Gastroesophageal sphincter (tissue), 4 donors: ENCODE results near the gene TMEM61. TPM values are rescaled to one million over a fixed set of nuclear protein-coding genes. Genes with fewer than 3 reads are reported as not detected.

Experiments used
- ATAC-seq: fragments of 150-250 bp; one replicate; pipeline ENCODE4 v1.9.1; 2016; ENCODE audit warnings: mild to moderate bottlenecking, moderate library complexity
- H3K27ac ChIP-seq, 4 donors: fragments of 200-600 bp; sonication (generic) in 3 of 4; 1 replicate in 3 of 4; 2 replicates in 1 of 4; pipeline ENCODE4 v1.5.1; 2016 to 2019
- H3K27me3 ChIP-seq: fragments of 200-600 bp; sonication (generic); one replicate; pipeline ENCODE4 v1.5.1; 2019
- H3K36me3 ChIP-seq, 2 donors: fragments of 200-600 bp; sonication (generic); one replicate each; pipeline ENCODE4 v1.5.1; 2019; ENCODE audit warnings: control low read depth in 1 of 2
- H3K4me1 ChIP-seq, 3 donors: fragments of 200-600 bp; sonication (generic); 1 replicate in 2 of 3; 2 replicates in 1 of 3; pipeline ENCODE4 v1.5.1; 2016 to 2019; ENCODE audit warnings: control low read depth in 2 of 3
- H3K4me3 ChIP-seq, 2 donors: fragments of 200-600 bp; sonication (generic); one replicate each; pipeline ENCODE4 v1.5.1; 2019; ENCODE audit warnings: mild to moderate bottlenecking in 1 of 2, moderate library complexity in 1 of 2
- H3K9me3 ChIP-seq, 3 donors: fragments of 200-600 bp; sonication (generic); one replicate each; pipeline ENCODE4 v1.5.1; 2017 to 2019; ENCODE audit warnings: control low read depth in 2 of 3
- EP300 ChIP-seq: sonication (generic); formaldehyde crosslinking; IDR thresholded peaks from one replicate; pipeline ENCODE4 v1.6.1; 2017; ENCODE audit warnings: antibody characterized with exemption, mild to moderate bottlenecking
- POLR2A ChIP-seq, 2 donors: fragments of 450-650 bp; IDR thresholded peaks; one replicate each; pipeline ENCODE4 v1.6.1; 2017; ENCODE audit warnings: antibody characterized with exemption in 2 of 2, mild to moderate bottlenecking in 2 of 2, moderate library complexity in 1 of 2
- POLR2AphosphoS5 ChIP-seq: sonication (generic); formaldehyde crosslinking; IDR thresholded peaks from one replicate; pipeline ENCODE4 v1.6.1; 2017; ENCODE audit warnings: antibody characterized with exemption
- WGBS, 2 donors: methylation state at CpG; one replicate each; pipeline ENCODE4 v1.1.5; 2018; ENCODE audit warnings: low coverage in 1 of 2; 5-methylcytosine and 5-hydroxymethylcytosine counted together
- total RNA-seq, 4 donors: library from RNA; depleted of rRNA; stranded (reverse); fragments of >200 nt; gene quantifications; one replicate each; pipeline ENCODE4 v1.1.0, GENCODE V29; 2016
- TF ChIP-seq, protein P1 (sequence below), 4 experiments: fragments of 200-600 bp in 2 of 4; fragments of 450-650 bp in 2 of 4; sonication (generic) in 1 of 4; IDR thresholded peaks; one replicate each; pipeline ENCODE4 v1.5.1; 2017 to 2019; ENCODE audit warnings: antibody characterized with exemption in 4 of 4, mild to moderate bottlenecking in 2 of 4, moderate library complexity in 2 of 4

The TMEM61 gene
- total RNA-seq, 4 donors from 2014 or later: 1.5 to 2.5 (median 1.5) TPM; not detected in 1

DNA sequence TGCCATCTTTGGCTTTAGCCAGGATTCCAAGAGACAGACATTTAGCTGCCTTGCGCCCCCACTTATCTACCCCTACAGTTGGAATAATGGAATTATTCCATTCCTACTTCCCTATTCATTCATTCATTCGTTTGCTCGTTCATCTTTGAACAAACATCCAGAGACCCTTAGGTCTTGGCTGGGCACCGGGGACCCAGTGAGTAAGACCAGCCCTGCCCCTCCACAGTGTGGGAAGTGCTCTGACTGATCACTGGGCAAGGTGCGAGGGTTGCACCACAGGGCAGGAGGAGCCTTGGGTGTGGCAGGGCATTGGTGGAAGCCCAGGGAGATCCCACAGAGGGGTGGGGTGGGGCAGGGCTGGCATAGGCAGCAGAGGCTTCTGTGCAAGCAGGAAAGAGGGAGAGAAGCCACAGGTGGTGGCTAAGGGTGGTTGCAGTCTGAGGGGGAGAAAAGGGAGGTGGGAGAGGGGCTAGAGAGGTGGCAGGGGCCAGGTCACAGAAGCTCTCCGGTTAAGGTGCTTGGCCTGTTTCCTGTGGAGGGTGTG lies 35.0 kb upstream of the TMEM61 start:
- Histone ChIP-seq H3K9me3 (no peaks in the 10 kb centered on the region), H3K27me3 (peaks cover 5% of the 10 kb centered on the region), H3K27ac (no peak overlapping the region), H3K4me3 (no peak overlapping the region), H3K4me1 (peaks cover 0 to 12% (median 3%) of the 10 kb centered on the region in 3 donors), H3K36me3 (no peaks in the 10 kb centered on the region)
- no peak for TF ChIP-seq EP300
- TF ChIP-seq POLR2AphosphoS5: no peak
- ATAC-seq: no peak
- 58 to 77% methylated on average over 2 to 4 of the region's 6 CpGs for WGBS, 2 donors

- WGBS, 2 donors: 81 to 88% methylated on average over 2 of the region's 5 CpGs
- no peaks in the 10 kb centered on the region for H3K9me3 ChIP-seq
- H3K4me1 ChIP-seq: peaks cover 0 to 21% (median 9%) of the 10 kb centered on the region in 3 donors
- peaks cover 5% of the 10 kb centered on the region for H3K27me3 ChIP-seq
- H3K27ac ChIP-seq: no peak overlapping the region
- ATAC-seq: no peak
- no peaks in the 10 kb centered on the region for H3K36me3 ChIP-seq
- no peak overlapping the region for H3K4me3 ChIP-seq
- no peak for TF ChIP-seq POLR2A (IDR thresholded peaks at IDR 0.05)
- TF ChIP-seq, protein P1, sequence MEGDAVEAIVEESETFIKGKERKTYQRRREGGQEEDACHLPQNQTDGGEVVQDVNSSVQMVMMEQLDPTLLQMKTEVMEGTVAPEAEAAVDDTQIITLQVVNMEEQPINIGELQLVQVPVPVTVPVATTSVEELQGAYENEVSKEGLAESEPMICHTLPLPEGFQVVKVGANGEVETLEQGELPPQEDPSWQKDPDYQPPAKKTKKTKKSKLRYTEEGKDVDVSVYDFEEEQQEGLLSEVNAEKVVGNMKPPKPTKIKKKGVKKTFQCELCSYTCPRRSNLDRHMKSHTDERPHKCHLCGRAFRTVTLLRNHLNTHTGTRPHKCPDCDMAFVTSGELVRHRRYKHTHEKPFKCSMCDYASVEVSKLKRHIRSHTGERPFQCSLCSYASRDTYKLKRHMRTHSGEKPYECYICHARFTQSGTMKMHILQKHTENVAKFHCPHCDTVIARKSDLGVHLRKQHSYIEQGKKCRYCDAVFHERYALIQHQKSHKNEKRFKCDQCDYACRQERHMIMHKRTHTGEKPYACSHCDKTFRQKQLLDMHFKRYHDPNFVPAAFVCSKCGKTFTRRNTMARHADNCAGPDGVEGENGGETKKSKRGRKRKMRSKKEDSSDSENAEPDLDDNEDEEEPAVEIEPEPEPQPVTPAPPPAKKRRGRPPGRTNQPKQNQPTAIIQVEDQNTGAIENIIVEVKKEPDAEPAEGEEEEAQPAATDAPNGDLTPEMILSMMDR (IDR thresholded peaks at IDR 0.05): no peak
- no peak for TF ChIP-seq EP300
- no peak for TF ChIP-seq POLR2AphosphoS5
Measured at GRCh38 chr1:54947540-54947939, 32.9 kb upstream of the TMEM61 start.

DNA sequence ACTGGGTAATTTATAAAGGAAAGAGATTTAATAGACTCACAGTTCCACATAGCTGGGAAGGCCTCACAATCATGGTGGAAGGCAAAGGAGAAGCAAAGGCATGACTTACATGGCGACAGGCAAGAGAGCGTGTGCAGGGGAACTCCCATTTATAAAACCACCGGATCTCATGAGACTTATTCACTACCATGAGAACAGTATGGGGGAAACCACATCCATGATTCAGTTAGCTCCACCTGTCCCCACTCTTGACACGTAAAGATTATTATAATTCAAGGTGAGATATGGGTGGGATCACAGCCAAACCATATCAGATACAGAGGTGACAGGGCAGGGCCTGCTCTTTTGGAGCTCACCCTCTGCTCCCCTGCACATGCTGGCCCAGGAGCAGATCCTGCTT lies 31.4 kb upstream of the TMEM61 start:
- H3K36me3 ChIP-seq: no peaks in the 10 kb centered on the region
- no peaks in the 10 kb centered on the region for H3K9me3 ChIP-seq
- H3K27ac ChIP-seq: no peak overlapping the region
- no peak for TF ChIP-seq POLR2A (IDR thresholded peaks at IDR 0.05)
- no peak for TF ChIP-seq EP300
- TF ChIP-seq, protein P1 (IDR thresholded peaks at IDR 0.05): no peak
- TF ChIP-seq POLR2AphosphoS5: no peak
- H3K4me1 ChIP-seq: peaks cover 0 to 21% (median 9%) of the 10 kb centered on the region in 3 donors
- no peak for ATAC-seq
- no peak overlapping the region for H3K4me3 ChIP-seq
- 83 to 92% methylated on average over 4 of the region's 4 CpGs for WGBS, 2 donors
- H3K27me3 ChIP-seq: peaks cover 3% of the 10 kb centered on the region

GRCh38 chr1:54950006-54950368 lies 30.4 kb upstream of the TMEM61 start:
- no peaks in the 10 kb centered on the region for H3K36me3 ChIP-seq
- WGBS, 2 donors: 64% methylated on average over 4 of the region's 6 CpGs; no CpG with 5 or more reads in 1 of the 2 donors
- no peak overlapping the region for H3K4me3 ChIP-seq
- H3K4me1 ChIP-seq: peaks cover 0 to 19% (median 9%) of the 10 kb centered on the region in 3 donors
- H3K9me3 ChIP-seq: no peaks in the 10 kb centered on the region
- ATAC-seq: peak; percentile 14
- TF ChIP-seq EP300 (no peak), POLR2AphosphoS5 (no peak), POLR2A (IDR thresholded peaks at IDR 0.05) (no peak)
- TF ChIP-seq, protein P1 (IDR thresholded peaks at IDR 0.05): no peak
- peak overlapping the region in 3 of 4 donors; percentile 25 to 62 (median 49) for H3K27ac ChIP-seq
- H3K27me3 ChIP-seq: no peaks in the 10 kb centered on the region

DNA sequence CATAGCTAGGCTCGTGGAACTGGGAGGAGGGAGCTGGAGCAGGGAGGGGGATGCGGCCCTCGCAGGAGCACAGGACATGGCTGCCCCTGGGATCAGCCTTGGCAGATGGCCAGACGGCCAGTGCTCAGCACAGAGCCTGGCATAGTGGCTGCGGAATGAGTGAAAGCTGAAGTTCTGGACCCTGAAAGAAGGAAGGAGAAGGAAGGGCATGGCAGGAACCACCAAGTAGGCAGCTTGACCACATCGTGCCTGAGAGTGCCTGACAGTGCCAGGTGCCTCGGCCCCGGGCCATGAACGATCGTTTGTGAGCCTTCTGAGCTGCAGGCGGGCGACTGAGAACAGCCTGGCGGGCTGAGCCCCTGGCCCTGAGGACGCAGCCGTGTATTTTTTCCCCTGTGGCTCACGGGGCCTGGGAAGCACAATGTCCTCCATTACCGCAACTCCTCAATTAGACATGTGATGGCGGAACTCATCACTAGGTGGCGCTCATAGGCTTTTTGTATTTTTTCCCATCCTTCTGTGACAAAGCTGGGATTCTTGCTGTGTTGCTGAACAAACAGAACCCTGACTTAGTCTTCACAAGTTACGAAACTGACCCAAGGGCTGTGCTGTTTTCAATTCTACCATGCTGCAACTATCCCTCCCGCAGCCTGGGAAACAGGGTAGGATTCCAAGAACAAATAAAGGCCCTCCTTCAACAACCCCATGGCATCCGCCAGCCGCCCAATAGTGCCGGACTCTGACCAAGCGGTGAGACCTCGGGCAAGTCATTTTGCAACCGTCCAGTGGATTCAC lies 29.9 kb upstream of the TMEM61 start:
- H3K36me3 ChIP-seq: no peaks in the 10 kb centered on the region
- TF ChIP-seq POLR2AphosphoS5 (peak; percentile 20), EP300 (no peak), POLR2A (IDR thresholded peaks at IDR 0.05) (no peak)
- TF ChIP-seq, protein P1 (IDR thresholded peaks at IDR 0.05): peak; percentile 70 to 88 (median 85)
- peaks cover 0 to 15% (median 9%) of the 10 kb centered on the region in 3 donors for H3K4me1 ChIP-seq
- peak overlapping the region in 3 of 4 donors; percentile 25 to 62 (median 49) for H3K27ac ChIP-seq
- WGBS, 2 donors: 17% methylated on average over 7 to 9 of the region's 27 CpGs
- H3K27me3 ChIP-seq: no peaks in the 10 kb centered on the region
- peak overlapping the region in 1 of 2 donors; percentile 23 for H3K4me3 ChIP-seq
- peak; percentile 89 for ATAC-seq
- no peaks in the 10 kb centered on the region for H3K9me3 ChIP-seq
